Astrocyte (in vitro differentiated cells and primary cell): ENCODE data around the gene LILRA2. TPM values are rescaled to one million over a fixed set of nuclear protein-coding genes. Genes with fewer than 3 reads are reported as not detected.
"Not testable (repeated sequence)": the region's sequence is repeated elsewhere in the genome, so short reads cannot be mapped to it uniquely, and the experiment has no call there.

Experiments
- DNase-seq: peaks from one replicate; pipeline ENCODE4 v3.0.0-alpha.2; 2010; ENCODE audit warnings: low read depth
- FAIRE-seq: peaks from 2 replicates; lab custom pipeline; 2011; peaks lifted over from hg19 to GRCh38; lab: Jason Lieb, UNC
- H2AFZ ChIP-seq: 2 replicates; pipeline ENCODE4 v1.6.0; 2012; ENCODE audit warnings: low read depth, low read length, inconsistent platforms
- H3K27ac ChIP-seq: 2 replicates; pipeline ENCODE4 v1.5.1; 2011; ENCODE audit warnings: low read depth, low read length, inconsistent platforms
- H3K27me3 ChIP-seq: 2 replicates; pipeline ENCODE4 v1.6.0; 2011; ENCODE audit warnings: low read length, inconsistent platforms; ENCODE audit not compliant: insufficient read depth
- H3K36me3 ChIP-seq: 2 replicates; pipeline ENCODE4 v1.5.1; 2011; ENCODE audit warnings: low read length, inconsistent platforms; ENCODE audit not compliant: insufficient read depth
- H3K4me1 ChIP-seq: 2 replicates; pipeline ENCODE4 v1.5.1; 2011; ENCODE audit warnings: low read length, inconsistent platforms; ENCODE audit not compliant: insufficient read depth
- H3K4me2 ChIP-seq: 2 replicates; pipeline ENCODE4 v1.6.0; 2012; ENCODE audit warnings: low read length, inconsistent platforms
- H3K4me3 ChIP-seq: 2 replicates; pipeline ENCODE4 v1.5.1; 2011; ENCODE audit warnings: low read depth, mild to moderate bottlenecking, low read length, inconsistent platforms; ENCODE audit not compliant: insufficient read depth
- H3K79me2 ChIP-seq: 2 replicates; pipeline ENCODE4 v1.6.0; 2012; ENCODE audit warnings: mild to moderate bottlenecking, low read length, inconsistent platforms; ENCODE audit not compliant: insufficient read depth
- H3K9ac ChIP-seq: 2 replicates; pipeline ENCODE4 v1.6.0; 2012; ENCODE audit warnings: mild to moderate bottlenecking, low read length, inconsistent platforms
- H3K9me3 ChIP-seq: 2 replicates; pipeline ENCODE4 v1.5.1; 2012; ENCODE audit warnings: low read depth, mild to moderate bottlenecking, low read length, inconsistent platforms; ENCODE audit not compliant: insufficient read depth
- H4K20me1 ChIP-seq: 2 replicates; pipeline ENCODE4 v1.6.0; 2012; ENCODE audit warnings: low read length, inconsistent platforms; ENCODE audit not compliant: insufficient read depth
- H3K27ac Mint-ChIP-seq: one replicate; pipeline ENCODE4 v1.8.0; 2021; ENCODE audit warnings: mild to moderate bottlenecking, mixed read lengths; ENCODE audit not compliant: unreplicated experiment
- H3K27me3 Mint-ChIP-seq: one replicate; pipeline ENCODE4 v1.8.0; 2021; ENCODE audit warnings: low read depth, mixed read lengths; ENCODE audit not compliant: unreplicated experiment
- H3K36me3 Mint-ChIP-seq: one replicate; pipeline ENCODE4 v1.8.0; 2021; ENCODE audit warnings: low read depth, mixed read lengths; ENCODE audit not compliant: unreplicated experiment
- H3K4me1 Mint-ChIP-seq: one replicate; pipeline ENCODE4 v1.8.0; 2021; ENCODE audit warnings: low read depth, mixed read lengths; ENCODE audit not compliant: unreplicated experiment
- H3K4me3 Mint-ChIP-seq: one replicate; pipeline ENCODE4 v1.8.0; 2021; ENCODE audit warnings: mild to moderate bottlenecking, moderate library complexity, mixed read lengths; ENCODE audit not compliant: unreplicated experiment
- H3K9me3 Mint-ChIP-seq: one replicate; pipeline ENCODE4 v1.8.0; 2021; ENCODE audit warnings: mild to moderate bottlenecking, mixed read lengths; ENCODE audit not compliant: unreplicated experiment
- EZH2 ChIP-seq: IDR thresholded peaks from 2 replicates; pipeline ENCODE4 v1.6.1; 2012; ENCODE audit warnings: mild to moderate bottlenecking, low read length, inconsistent platforms; ENCODE audit not compliant: insufficient read depth
- total RNA-seq: library from RNA; stranded (reverse); gene quantifications from 2 replicates; pipeline ENCODE4 v1.2.1, GENCODE V29; 2021
- TF ChIP-seq, protein P1 (sequence below): IDR thresholded peaks from 2 replicates; pipeline ENCODE4 v1.5.1; 2011; ENCODE audit warnings: low read depth, mild to moderate bottlenecking, inconsistent platforms, low read length, moderate library complexity; ENCODE audit not compliant: insufficient read depth

The LILRA2 gene
- total RNA-seq, 1 donor from 2014 or later: not detected

GRCh38 chr19:54624934-54625730 lies 51.5 kb downstream of the LILRA2 start:
- not testable (repeated sequence) for H3K27me3 ChIP-seq, H3K27ac ChIP-seq, H2AFZ ChIP-seq, H3K4me1 ChIP-seq, H3K36me3 Mint-ChIP-seq, FAIRE-seq, H3K4me3 Mint-ChIP-seq, H3K9me3 ChIP-seq, H3K4me3 ChIP-seq, H3K36me3 ChIP-seq, H3K9ac ChIP-seq, H4K20me1 ChIP-seq, H3K4me1 Mint-ChIP-seq, DNase-seq, H3K4me2 ChIP-seq, H3K79me2 ChIP-seq, H3K27ac Mint-ChIP-seq, H3K27me3 Mint-ChIP-seq
- peaks cover 21% of the 10 kb centered on the region for H3K9me3 Mint-ChIP-seq

GRCh38 chr19:54626757-54627156 lies 53.2 kb downstream of the LILRA2 start:
- Histone ChIP-seq H4K20me1 (no peaks in the 10 kb centered on the region), H3K27ac (no peak overlapping the region), H3K79me2 (no peaks in the 10 kb centered on the region), H3K36me3 (no peaks in the 10 kb centered on the region), H3K4me1 (no peaks in the 10 kb centered on the region), H2AFZ (no peak overlapping the region), H3K9me3 (peaks cover 5% of the 10 kb centered on the region), H3K9ac (no peak overlapping the region), H3K4me3 (no peak overlapping the region), H3K4me2 (no peak overlapping the region), H3K27me3 (no peaks in the 10 kb centered on the region)
- H3K4me3 Mint-ChIP-seq: no peak overlapping the region
- TF ChIP-seq EZH2: no peak
- TF ChIP-seq, protein P1, sequence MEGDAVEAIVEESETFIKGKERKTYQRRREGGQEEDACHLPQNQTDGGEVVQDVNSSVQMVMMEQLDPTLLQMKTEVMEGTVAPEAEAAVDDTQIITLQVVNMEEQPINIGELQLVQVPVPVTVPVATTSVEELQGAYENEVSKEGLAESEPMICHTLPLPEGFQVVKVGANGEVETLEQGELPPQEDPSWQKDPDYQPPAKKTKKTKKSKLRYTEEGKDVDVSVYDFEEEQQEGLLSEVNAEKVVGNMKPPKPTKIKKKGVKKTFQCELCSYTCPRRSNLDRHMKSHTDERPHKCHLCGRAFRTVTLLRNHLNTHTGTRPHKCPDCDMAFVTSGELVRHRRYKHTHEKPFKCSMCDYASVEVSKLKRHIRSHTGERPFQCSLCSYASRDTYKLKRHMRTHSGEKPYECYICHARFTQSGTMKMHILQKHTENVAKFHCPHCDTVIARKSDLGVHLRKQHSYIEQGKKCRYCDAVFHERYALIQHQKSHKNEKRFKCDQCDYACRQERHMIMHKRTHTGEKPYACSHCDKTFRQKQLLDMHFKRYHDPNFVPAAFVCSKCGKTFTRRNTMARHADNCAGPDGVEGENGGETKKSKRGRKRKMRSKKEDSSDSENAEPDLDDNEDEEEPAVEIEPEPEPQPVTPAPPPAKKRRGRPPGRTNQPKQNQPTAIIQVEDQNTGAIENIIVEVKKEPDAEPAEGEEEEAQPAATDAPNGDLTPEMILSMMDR: no peak
- no peaks in the 10 kb centered on the region for H3K4me1 Mint-ChIP-seq
- FAIRE-seq (no peak), DNase-seq (no peak)
- H3K9me3 Mint-ChIP-seq: peaks cover 24% of the 10 kb centered on the region
- no peaks in the 10 kb centered on the region for H3K27me3 Mint-ChIP-seq
- H3K27ac Mint-ChIP-seq: no peak overlapping the region
- no peaks in the 10 kb centered on the region for H3K36me3 Mint-ChIP-seq

GRCh38 chr19:54627912-54628311 lies 54.3 kb downstream of the LILRA2 start:
- not testable (repeated sequence) for FAIRE-seq, H3K27ac ChIP-seq, H3K4me3 Mint-ChIP-seq, H2AFZ ChIP-seq, H3K4me2 ChIP-seq, H4K20me1 ChIP-seq, H3K79me2 ChIP-seq, H3K27me3 ChIP-seq, H3K9ac ChIP-seq, H3K9me3 ChIP-seq, H3K4me3 ChIP-seq, H3K36me3 ChIP-seq, H3K27me3 Mint-ChIP-seq, H3K36me3 Mint-ChIP-seq, H3K4me1 Mint-ChIP-seq, DNase-seq, H3K4me1 ChIP-seq, H3K27ac Mint-ChIP-seq
- H3K9me3 Mint-ChIP-seq: peaks cover 24% of the 10 kb centered on the region

DNA sequence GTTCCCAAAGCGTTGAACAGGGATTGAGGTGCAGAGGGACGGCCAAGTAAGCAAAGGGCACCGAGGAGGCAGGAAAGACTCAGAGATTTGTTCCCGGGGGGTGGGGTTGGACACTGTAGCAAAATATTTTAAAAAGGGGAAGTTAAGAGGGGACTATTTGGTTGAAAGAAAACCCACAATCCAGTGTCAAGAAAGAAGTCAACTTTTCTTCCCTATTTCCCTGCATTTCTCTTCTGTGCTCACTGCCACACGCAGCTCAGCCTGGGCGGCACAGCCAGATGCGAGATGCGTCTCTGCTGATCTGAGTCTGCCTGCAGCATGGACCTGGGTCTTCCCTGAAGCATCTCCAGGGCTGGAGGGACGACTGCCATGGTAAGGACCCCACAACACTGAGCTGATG lies 56.7 kb downstream of the LILRA2 start, which contains the start of gene LILRB1:
TSS of gene LILRB1 (plus strand) at position 223 of the 400 bp plus-strand sequence. CDS start 590 bp downstream, outside the sequence.
- not testable (repeated sequence) for H3K4me3 ChIP-seq, H2AFZ ChIP-seq, DNase-seq, H3K9me3 ChIP-seq, H3K27ac ChIP-seq, H3K36me3 Mint-ChIP-seq, H3K79me2 ChIP-seq, H3K36me3 ChIP-seq, H3K4me3 Mint-ChIP-seq, H3K4me2 ChIP-seq, H3K27me3 ChIP-seq, H4K20me1 ChIP-seq, FAIRE-seq, H3K27ac Mint-ChIP-seq, H3K27me3 Mint-ChIP-seq, H3K9ac ChIP-seq, H3K4me1 Mint-ChIP-seq, H3K4me1 ChIP-seq
- peaks cover 15% of the 10 kb centered on the region for H3K9me3 Mint-ChIP-seq
